Testis (tissue), 3 donors: Measurements from ENCODE around the gene SEC14L1. TPM values are rescaled to one million over a fixed set of nuclear protein-coding genes. Genes with fewer than 3 reads are reported as not detected.

Experiments used
- DNase-seq: peaks from one replicate; pipeline ENCODE4 v3.0.0-alpha.2; 2019
- H3K27ac ChIP-seq, 2 donors: fragments of 200-600 bp; sonication (generic); one replicate each; pipeline ENCODE4 v1.5.1; 2019
- H3K27me3 ChIP-seq: fragments of 200-600 bp; sonication (generic); one replicate; pipeline ENCODE4 v1.5.1; 2019
- H3K36me3 ChIP-seq: fragments of 200-600 bp; sonication (generic); one replicate; pipeline ENCODE4 v1.5.1; 2017; ENCODE audit warnings: low read depth; ENCODE audit errors: missing control alignments
- H3K4me1 ChIP-seq: fragments of 200-600 bp; sonication (generic); one replicate; pipeline ENCODE4 v1.5.1; 2019
- H3K4me3 ChIP-seq, 2 donors: fragments of 200-600 bp; sonication (generic); one replicate each; pipeline ENCODE4 v1.5.1; 2017 to 2019
- H3K9me3 ChIP-seq: fragments of 200-600 bp; sonication (generic); one replicate; pipeline ENCODE4 v1.5.1; 2017
- CTCF ChIP-seq, 3 experiments: fragments of 450-650 bp in 2 of 3; fragments of 200-600 bp in 1 of 3; sonication (generic) in 1 of 3; IDR thresholded peaks; one replicate each; pipeline ENCODE4 v1.5.1; 2016 to 2019; ENCODE audit warnings: antibody characterized with exemption in 3 of 3, mild to moderate bottlenecking in 2 of 3, moderate library complexity in 1 of 3
- POLR2A ChIP-seq: fragments of 450-650 bp; IDR thresholded peaks from one replicate; pipeline ENCODE4 v1.6.1; 2017; ENCODE audit warnings: antibody characterized with exemption, mild to moderate bottlenecking, moderate library complexity
- WGBS, 2 donors: methylation state at CpG; one replicate each; pipeline ENCODE4 v1.1.5; 2018; 5-methylcytosine and 5-hydroxymethylcytosine counted together
- intact Hi-C: fragments of 100-400 bp; cut with DNase I; formaldehyde crosslinking; loops from one replicate; pipeline ENCODE4 v1.15.1; 2023; ENCODE audit warnings: low total_unique reads
- polyA plus RNA-seq: library from polyadenylated mRNA; stranded (reverse); fragments of 350-450 nt; fragmentation: Illumina TruSeq; extraction: RNeasy Lipid Tissue Mini Kit (QIAGEN cat#74804); gene quantifications from one replicate; pipeline ENCODE4 v1.2.3, GENCODE V29; 2014; ENCODE audit warnings: low read depth, low replicate concordance; ENCODE audit not compliant: insufficient read depth
- total RNA-seq, 2 donors: library from RNA; depleted of rRNA; stranded (reverse); fragments of >200 nt; gene quantifications; one replicate each; pipeline ENCODE4 v1.2.3, GENCODE V29; 2016

Gene SEC14L1
- total and polyA plus RNA-seq, 3 donors from 2014 or later, result 143 to 262 (median 240) TPM

GRCh38 chr17:77218902-77219301 is 78.1 kb downstream of the SEC14L1 start:
- H3K4me1 ChIP-seq, result no peaks in the 10 kb centered on the region
- no peaks in the 10 kb centered on the region for H3K27me3 ChIP-seq
- no peaks in the 10 kb centered on the region for H3K9me3 ChIP-seq
- TF ChIP-seq CTCF (IDR thresholded peaks at IDR 0.05) (no peak), POLR2A (no peak)
- H3K36me3 ChIP-seq, result no peaks in the 10 kb centered on the region
- 82 to 83% methylated on average over 10 of the region's 10 CpGs for WGBS, 2 donors
- no peak for DNase-seq
- intact Hi-C loops, result no loop called here
- H3K27ac ChIP-seq, result no peak overlapping the region
- H3K4me3 ChIP-seq, result no peak overlapping the region

- Histone ChIP-seq H3K4me3 (no peak overlapping the region), H3K36me3 (no peaks in the 10 kb centered on the region), H3K9me3 (no peaks in the 10 kb centered on the region), H3K27ac (no peak overlapping the region), H3K27me3 (no peaks in the 10 kb centered on the region), H3K4me1 (no peaks in the 10 kb centered on the region)
- TF ChIP-seq CTCF (IDR thresholded peaks at IDR 0.05) (no peak), POLR2A (no peak)
- intact Hi-C loops, result no loop called here
- 78 to 84% methylated on average over 7 of the region's 7 CpGs for WGBS, 2 donors
- no peak for DNase-seq
Observed at GRCh38 chr17:77222356-77222755, 81.6 kb downstream of the SEC14L1 start.

- Histone ChIP-seq H3K36me3 (no peaks in the 10 kb centered on the region), H3K27me3 (no peaks in the 10 kb centered on the region), H3K27ac (peak overlapping the region in 1 of 2 donors; percentile 41), H3K9me3 (no peaks in the 10 kb centered on the region), H3K4me1 (no peaks in the 10 kb centered on the region), H3K4me3 (no peak overlapping the region)
- TF ChIP-seq POLR2A, result no peak
- TF ChIP-seq CTCF (IDR thresholded peaks at IDR 0.05), result no peak
- no peak for DNase-seq
- 89 to 93% methylated on average over 26 of the region's 26 CpGs for WGBS, 2 donors
- intact Hi-C loops, result no loop called here
Observed at GRCh38 chr17:77223642-77224420, 83.1 kb downstream of the SEC14L1 start.

GRCh38 chr17:77225265-77225664 is 84.5 kb downstream of the SEC14L1 start:
- WGBS, 2 donors, result 80 to 94% methylated on average over 1 of the region's 1 CpG
- Histone ChIP-seq H3K27me3 (no peaks in the 10 kb centered on the region), H3K27ac (no peak overlapping the region), H3K9me3 (no peaks in the 10 kb centered on the region), H3K4me1 (no peaks in the 10 kb centered on the region), H3K36me3 (no peaks in the 10 kb centered on the region), H3K4me3 (no peak overlapping the region)
- intact Hi-C loops, result no loop called here
- no peak for TF ChIP-seq CTCF (IDR thresholded peaks at IDR 0.05)
- no peak for TF ChIP-seq POLR2A
- DNase-seq, result no peak
